NCI-H460 (cell line): ENCODE results near the gene PKP2. TPM values are rescaled to one million over a fixed set of nuclear protein-coding genes. Genes with fewer than 3 reads are reported as not detected.
"Not testable (repeated sequence)": the region's sequence is repeated elsewhere in the genome, so short reads cannot be mapped to it uniquely, and the experiment has no call there.

Experiments
- DNase-seq: peaks from one replicate; pipeline ENCODE4 v3.0.0-alpha.2; 2016; ENCODE audit warnings: low read depth; ENCODE audit errors: extremely low read depth
- total RNA-seq: library from RNA; depleted of rRNA; stranded (reverse); fragments of >200 nt; shearing (Covaris generic); gene quantifications from 2 replicates; pipeline ENCODE4 v1.2.3, GENCODE V29; 2014

The PKP2 gene
- total RNA-seq, 1 experiment from 2014 or later: 4.0 TPM

GRCh38 chr12:32897687-32898573 lies 1.4 kb upstream of the PKP2 start:
- DNase-seq: no peak

- DNase-seq: no peak
Observed at GRCh38 chr12:32897281-32897610, 669 bp upstream of the PKP2 start.

- DNase-seq: no peak
Observed at GRCh38 chr12:32895688-32896431, 717 bp downstream of the PKP2 start.

GRCh38 chr12:32894566-32894965 lies 2.0 kb downstream of the PKP2 start:
- DNase-seq: no peak

- no peak for DNase-seq
Observed at GRCh38 chr12:32893458-32893857, 3.1 kb downstream of the PKP2 start.

- no peak for DNase-seq
Observed at GRCh38 chr12:32893043-32893442, 3.5 kb downstream of the PKP2 start.

GRCh38 chr12:32892369-32892768 lies 4.2 kb downstream of the PKP2 start:
- not testable (repeated sequence) for DNase-seq

GRCh38 chr12:32891956-32892355 lies 4.6 kb downstream of the PKP2 start:
- no peak for DNase-seq

- DNase-seq: no peak
Observed at GRCh38 chr12:32891526-32891925, 5.1 kb downstream of the PKP2 start.

- no peak for DNase-seq
Observed at GRCh38 chr12:32889011-32889760, 7.4 kb downstream of the PKP2 start.

- no peak for DNase-seq
Observed at GRCh38 chr12:32887058-32887457, 9.5 kb downstream of the PKP2 start.

- DNase-seq: no peak
Observed at GRCh38 chr12:32885831-32886230, 10.7 kb downstream of the PKP2 start.

- no peak for DNase-seq
Observed at GRCh38 chr12:32884962-32885361, 11.6 kb downstream of the PKP2 start.

- no peak for DNase-seq
Observed at GRCh38 chr12:32881702-32882101, 14.9 kb downstream of the PKP2 start.

- no peak for DNase-seq
Observed at GRCh38 chr12:32881107-32881506, 15.5 kb downstream of the PKP2 start.

GRCh38 chr12:32879066-32879465 lies 17.5 kb downstream of the PKP2 start:
- not testable (repeated sequence) for DNase-seq

- no peak for DNase-seq
Observed at GRCh38 chr12:32877601-32878459, 18.7 kb downstream of the PKP2 start.

- DNase-seq: no peak
Observed at GRCh38 chr12:32876004-32876403, 20.6 kb downstream of the PKP2 start.

GRCh38 chr12:32874975-32875374 lies 21.6 kb downstream of the PKP2 start:
- no peak for DNase-seq

GRCh38 chr12:32874078-32874477 lies 22.5 kb downstream of the PKP2 start:
- DNase-seq: no peak
